Measurements from ENCODE around the gene OTOG.

GRCh38 chr11:17558916-17559315 is 11.9 kb downstream of the OTOG start:
- TF ChIP-seq CTCF (IDR thresholded peaks at IDR 0.05) (no peak), POLR2A (IDR thresholded peaks at IDR 0.05) (no peak), POLR2AphosphoS5 (IDR thresholded peaks at IDR 0.05) (no peak)
